GM18498 (cell line): Measurements from ENCODE around the gene SULT2A1.
"Not testable (repeated sequence)": the region's sequence is repeated elsewhere in the genome, so short reads cannot be mapped to it uniquely, and the experiment has no call there.

Source experiments
- ATAC-seq: cut with Tn5 transposase; IDR thresholded peaks from one replicate; pipeline ENCODE4 v1.9.1; 2021; ENCODE audit warnings: mild to moderate bottlenecking, moderate library complexity; ENCODE audit not compliant: unreplicated experiment

The SULT2A1 gene

GRCh38 chr19:47860602-47861297, 25.4 kb downstream of the SULT2A1 start:
- ATAC-seq = no peak

GRCh38 chr19:47859838-47860237, 26.3 kb downstream of the SULT2A1 start:
- ATAC-seq = not testable (repeated sequence)

GRCh38 chr19:47858646-47859285, 27.3 kb downstream of the SULT2A1 start, which contains the start of gene TPRX2:
Gene TPRX2 (plus strand): TSS chr19:47859235. CDS start chr19:47859247, 12 bp downstream.
- not testable (repeated sequence) for ATAC-seq

GRCh38 chr19:47858231-47858630, 27.9 kb downstream of the SULT2A1 start:
- ATAC-seq = not testable (repeated sequence)

GRCh38 chr19:47854459-47854858, 31.7 kb downstream of the SULT2A1 start:
- ATAC-seq = no peak

- ATAC-seq = no peak
Measured at GRCh38 chr19:47853003-47853402, 33.1 kb downstream of the SULT2A1 start.

- ATAC-seq = no peak
Measured at GRCh38 chr19:47848823-47849473, 37.2 kb downstream of the SULT2A1 start.

- no peak for ATAC-seq
Measured at GRCh38 chr19:47848425-47848822, 37.7 kb downstream of the SULT2A1 start.

GRCh38 chr19:47842941-47843340, 43.2 kb downstream of the SULT2A1 start:
- ATAC-seq = no peak

GRCh38 chr19:47839913-47840312, 46.2 kb downstream of the SULT2A1 start:
- no peak for ATAC-seq

- no peak for ATAC-seq
Measured at GRCh38 chr19:47839411-47839810, 46.7 kb downstream of the SULT2A1 start.

- no peak for ATAC-seq
Measured at GRCh38 chr19:47836038-47836437, 50.1 kb downstream of the SULT2A1 start.

GRCh38 chr19:47832723-47833122, 53.4 kb downstream of the SULT2A1 start:
- no peak for ATAC-seq

GRCh38 chr19:47826800-47827199, 59.3 kb downstream of the SULT2A1 start:
- ATAC-seq = no peak

GRCh38 chr19:47824396-47824795, 61.7 kb downstream of the SULT2A1 start:
- no peak for ATAC-seq

- ATAC-seq = no peak
Measured at GRCh38 chr19:47821460-47822020, 64.6 kb downstream of the SULT2A1 start, which contains the start of gene CRX. Gene CRX (plus strand): TSS chr19:47821937. CDS start chr19:47834444, 12,507 bp downstream.
